ENCODE data around the gene ZNF213.
A peak's percentile ranks its signal among the peaks of the same experiment; 100 is the strongest.
"Not testable (repeated sequence)": the region's sequence is repeated elsewhere in the genome, so short reads cannot be mapped to it uniquely, and the experiment has no call there.

The ZNF213 gene

GRCh38 chr16:3170440-3171180 lies 35.8 kb downstream of the ZNF213 start:
- FAIRE-seq = no peak

GRCh38 chr16:3171181-3171854 lies 36.5 kb downstream of the ZNF213 start:
- DNase-seq (ENCODE audit: low spot score) = no peak
- FAIRE-seq = no peak

More at GRCh38 chr16:3170440-3171180, 35.8 kb downstream of the ZNF213 start:
- no peak for DNase-seq (ENCODE audit: low spot score)

DNA sequence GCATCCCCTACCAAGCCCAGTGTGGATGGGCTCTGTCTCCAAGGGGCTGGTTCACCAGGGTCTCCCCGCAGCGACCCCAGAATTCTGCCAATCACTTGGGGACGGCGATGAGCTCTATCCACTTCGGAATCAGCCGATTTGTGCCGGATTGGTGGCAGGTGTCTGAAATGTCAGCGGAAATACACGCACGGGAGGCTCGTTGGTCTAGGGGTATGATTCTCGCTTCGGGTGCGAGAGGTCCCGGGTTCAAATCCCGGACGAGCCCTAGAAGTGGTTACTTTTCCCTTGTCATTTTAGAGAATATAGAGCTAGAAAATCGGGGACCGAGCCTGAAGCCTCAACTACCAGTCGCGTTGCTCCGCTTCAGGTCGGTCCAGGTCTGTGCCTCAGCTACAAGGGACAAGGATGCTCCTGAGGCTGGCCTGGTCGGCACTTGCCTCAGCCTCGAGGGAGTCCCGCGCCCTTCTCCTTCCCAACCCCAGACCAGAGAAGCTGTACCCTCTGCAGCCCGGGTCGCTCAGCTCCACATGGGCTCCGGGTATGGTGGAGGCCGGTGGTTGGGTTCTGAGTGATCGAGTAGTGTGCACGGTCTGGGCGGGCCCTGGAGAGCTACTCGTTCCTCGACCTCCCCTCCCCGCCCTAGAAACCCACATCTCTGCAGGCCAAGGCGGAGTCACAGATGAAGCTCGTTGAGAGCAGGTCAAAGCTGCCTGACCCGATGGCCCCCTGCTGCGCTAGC lies 37.2 kb downstream of the ZNF213 start:
- DNase-seq (ENCODE audit: low spot score) (no peak), FAIRE-seq (no peak)

DNA sequence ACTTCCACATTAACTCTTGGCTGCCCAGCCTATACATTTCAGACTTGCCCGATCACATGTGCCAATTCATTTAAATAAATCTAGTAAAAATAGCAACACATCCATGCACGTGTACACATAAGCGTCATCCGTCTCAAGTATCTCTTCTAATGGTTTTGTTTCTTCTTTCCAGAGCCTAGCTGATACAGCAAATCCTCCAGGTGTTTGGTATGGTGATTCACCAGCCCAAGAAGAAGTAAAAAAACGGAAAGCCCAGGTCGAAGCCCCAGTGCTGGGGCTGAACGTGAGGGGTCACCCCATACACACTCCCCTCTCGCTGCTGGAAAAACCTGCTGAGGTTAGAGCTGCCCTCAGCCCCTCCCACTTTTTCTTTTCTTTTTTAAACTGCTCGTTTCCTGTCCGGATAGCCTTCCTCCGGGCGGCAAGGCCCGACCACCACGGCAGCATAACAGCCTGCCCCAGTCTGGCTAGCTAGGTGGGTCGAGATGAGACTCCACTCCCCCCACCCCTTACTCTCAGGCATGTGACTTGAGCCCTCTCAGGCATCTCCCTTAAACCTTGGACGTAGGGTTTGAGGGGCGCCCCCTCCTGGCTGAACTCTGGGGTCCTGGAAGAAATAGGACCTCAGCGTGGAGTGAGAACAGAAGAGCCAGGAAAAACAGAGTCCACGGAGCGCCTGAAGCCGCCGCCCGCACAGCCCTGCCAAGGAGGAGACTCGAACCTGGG lies 39.2 kb downstream of the ZNF213 start:
- FAIRE-seq = no peak

DNA sequence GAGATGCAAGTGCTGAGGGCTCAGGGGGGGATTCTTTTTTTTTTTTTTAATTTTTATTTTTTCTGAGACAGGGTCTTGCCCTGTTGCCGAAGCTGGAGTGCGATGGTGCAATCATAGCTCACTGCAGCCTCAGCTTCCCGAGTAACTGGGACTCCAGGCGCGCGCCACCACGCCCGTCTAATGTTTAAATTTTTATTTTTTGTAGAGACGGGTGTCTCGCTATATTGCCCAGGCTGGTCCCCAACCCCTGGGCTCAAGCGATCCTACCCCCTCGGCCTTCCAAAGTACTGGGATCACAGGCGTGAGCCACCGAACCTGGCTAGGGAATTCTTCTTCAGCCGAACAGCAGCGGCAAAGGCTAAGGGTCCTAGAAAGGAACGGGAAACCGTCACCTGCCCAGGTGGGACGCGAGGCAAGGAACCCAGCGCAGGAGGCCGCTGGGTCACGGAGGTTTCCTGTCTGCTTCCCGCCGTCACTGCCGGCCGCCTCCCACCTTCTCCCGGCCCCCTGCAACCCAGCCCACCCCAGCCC lies 39.9 kb downstream of the ZNF213 start:
- no peak for FAIRE-seq
- no peak for DNase-seq (ENCODE audit: low spot score)

More for the DNA sequence above, 39.2 kb downstream of the ZNF213 start:
- peak; percentile 75 for DNase-seq (ENCODE audit: low spot score)

DNA sequence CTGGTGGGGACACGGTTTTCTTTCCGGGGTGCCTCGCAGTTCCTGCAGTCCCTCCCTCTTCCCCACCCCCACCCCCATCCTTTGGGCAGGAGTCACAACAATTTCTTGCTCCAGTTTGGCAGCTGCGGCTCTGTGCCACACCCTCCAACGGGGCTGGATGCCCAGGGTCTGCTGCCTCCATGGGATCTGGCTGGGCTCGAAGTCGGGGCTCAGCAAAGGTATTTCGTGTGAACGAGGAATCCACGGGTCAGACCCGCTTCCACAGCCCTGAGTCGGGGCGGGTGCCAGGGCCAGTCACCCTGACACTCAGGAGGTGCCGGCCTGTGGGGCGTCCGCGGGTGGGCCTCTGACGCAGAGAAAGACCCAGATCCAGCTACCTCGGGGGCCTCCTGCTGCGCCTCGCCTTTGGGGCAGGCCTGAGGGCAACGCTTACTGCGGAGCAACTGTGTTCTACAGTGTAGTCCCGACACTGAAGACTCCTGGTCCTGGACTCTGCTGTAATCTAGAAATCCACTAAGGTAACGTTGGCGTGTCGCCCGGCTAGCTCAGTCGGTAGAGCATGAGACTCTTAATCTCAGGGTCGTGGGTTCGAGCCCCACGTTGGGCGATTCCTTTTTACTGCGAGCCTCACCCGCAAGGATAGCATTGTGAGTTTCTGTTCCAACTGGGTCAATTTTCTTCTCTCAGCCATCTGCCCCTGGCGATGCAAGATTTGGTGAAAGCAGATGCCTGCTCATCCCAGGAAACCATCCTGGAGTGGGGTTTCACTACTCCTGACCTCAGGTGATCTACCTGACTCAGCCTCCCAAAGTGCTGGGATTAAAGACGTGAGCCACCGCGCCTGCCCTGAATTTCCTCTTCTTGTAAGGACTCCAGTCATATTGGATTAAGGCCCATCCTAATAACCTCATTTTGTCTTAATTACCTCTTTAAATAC lies 40.6 kb downstream of the ZNF213 start:
- no peak for DNase-seq (ENCODE audit: low spot score)

GRCh38 chr16:3179651-3180050 lies 44.8 kb downstream of the ZNF213 start:
- FAIRE-seq (no peak), DNase-seq (ENCODE audit: low spot score) (no peak)

More for the DNA sequence above, 40.6 kb downstream of the ZNF213 start:
- no peak for FAIRE-seq

DNA sequence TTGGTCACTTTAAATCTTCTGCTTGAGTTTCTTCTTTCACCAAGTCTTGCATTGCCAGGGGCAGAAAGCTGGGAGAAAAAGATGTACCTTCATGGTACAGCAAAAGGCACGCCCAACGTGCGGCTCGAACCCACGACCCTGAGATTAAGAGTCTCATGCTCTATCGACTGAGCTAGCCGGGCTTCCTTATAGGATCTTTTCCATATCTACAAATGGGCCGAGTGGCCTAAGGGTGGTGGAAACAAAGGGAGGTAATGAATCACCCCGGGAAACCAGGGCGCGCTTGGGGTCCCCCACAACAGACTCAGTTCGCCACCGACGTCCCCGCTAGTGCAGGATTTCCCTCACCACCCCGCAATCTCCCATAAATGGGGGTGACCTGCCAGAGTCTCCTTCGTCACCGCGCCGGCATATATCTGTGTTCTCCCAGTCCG lies 45.6 kb downstream of the ZNF213 start:
- FAIRE-seq (no peak), DNase-seq (ENCODE audit: low spot score) (no peak)

DNA sequence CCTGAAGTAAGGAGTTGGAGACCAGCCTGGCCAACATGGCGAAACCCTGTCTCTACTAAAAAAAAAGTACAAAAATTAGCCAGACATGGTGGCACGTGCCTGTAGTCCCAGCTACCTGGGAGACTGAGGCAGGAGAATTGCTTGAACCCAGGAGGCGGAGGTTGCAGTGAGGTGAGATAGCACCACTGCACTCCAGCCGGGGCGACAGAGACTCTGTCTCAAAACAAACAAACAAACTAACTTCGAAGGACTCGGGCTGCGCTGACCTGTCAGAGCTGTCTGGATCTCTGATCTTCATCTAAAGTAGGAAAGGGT lies 47.4 kb downstream of the ZNF213 start:
- DNase-seq (ENCODE audit: low spot score); FAIRE-seq: not testable (repeated sequence)

- DNase-seq (ENCODE audit: low spot score) = peak; percentile 79
- FAIRE-seq = no peak
These were observed 48.0 kb downstream of the ZNF213 start for GRCh38 chr16:3182608-3183444.

DNA sequence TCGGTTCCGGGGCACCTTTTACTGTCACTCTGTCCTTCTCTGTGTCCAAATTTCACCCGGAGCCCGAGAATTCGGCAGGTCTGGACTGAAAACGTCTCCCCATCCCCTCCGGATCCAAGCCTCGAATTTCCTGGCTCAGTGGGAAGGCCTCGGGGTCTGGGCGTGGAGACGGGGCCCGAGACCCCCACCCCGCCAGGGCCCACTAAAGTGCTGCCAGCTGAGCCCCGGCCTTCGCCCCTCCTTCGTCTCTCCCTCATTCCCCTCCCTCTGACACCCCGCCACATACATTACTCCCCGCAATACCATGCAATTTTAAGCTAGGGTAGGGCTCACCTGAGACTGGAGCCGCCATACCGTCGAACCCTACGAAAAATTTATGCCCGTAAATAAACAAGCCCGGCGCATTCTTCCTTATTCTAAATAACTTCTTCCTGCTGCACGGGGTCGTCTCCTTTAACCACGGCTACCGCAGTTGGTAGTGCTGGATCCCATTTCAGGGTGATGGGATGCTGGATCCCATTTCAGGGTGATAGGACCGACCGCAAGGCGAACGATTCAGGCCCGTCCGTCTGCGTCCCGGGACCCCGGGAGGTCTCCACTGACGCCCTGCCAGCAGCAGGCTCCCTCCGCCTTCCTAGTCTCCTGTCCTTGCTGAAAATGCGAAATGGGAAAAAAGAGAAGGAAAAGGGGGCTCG lies 48.8 kb downstream of the ZNF213 start:
- DNase-seq (ENCODE audit: low spot score) (no peak), FAIRE-seq (no peak)

DNA sequence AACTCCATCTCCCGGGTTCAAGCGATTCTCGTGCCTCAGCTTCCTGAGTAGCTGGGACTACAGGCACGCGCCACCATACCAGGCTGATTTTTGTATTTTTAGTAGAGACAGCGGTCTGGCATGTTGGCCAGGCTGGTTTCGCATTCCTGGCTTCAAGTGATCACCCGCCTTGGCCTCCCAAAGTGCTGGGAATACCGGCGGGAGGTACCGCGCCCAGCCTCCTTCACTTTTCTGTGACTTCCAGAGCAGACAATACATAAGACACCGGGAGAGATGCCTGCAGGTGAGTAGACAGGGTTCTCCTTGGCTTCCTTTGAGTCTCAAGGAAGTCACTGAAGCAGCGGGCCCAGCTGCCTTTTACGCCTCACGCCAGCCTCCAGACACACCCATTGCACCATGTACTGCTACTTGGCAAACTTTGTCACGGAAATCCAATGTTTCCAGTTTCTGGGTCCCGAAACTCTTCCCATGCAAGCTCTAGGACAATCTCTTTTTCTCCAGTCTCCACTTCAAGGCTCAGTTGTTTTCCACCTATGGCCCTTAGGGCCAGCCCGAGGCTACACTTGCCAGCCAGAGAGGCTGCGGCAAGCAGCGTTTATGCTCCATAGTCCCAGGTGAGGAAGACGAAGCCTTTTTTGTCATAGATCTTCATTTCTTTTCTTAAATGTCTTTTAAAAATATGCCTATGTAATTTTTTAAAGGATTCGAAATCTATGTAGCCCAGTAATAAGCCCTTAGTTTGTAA lies 52.3 kb downstream of the ZNF213 start:
- no peak for FAIRE-seq
- no peak for DNase-seq (ENCODE audit: low spot score)

DNA sequence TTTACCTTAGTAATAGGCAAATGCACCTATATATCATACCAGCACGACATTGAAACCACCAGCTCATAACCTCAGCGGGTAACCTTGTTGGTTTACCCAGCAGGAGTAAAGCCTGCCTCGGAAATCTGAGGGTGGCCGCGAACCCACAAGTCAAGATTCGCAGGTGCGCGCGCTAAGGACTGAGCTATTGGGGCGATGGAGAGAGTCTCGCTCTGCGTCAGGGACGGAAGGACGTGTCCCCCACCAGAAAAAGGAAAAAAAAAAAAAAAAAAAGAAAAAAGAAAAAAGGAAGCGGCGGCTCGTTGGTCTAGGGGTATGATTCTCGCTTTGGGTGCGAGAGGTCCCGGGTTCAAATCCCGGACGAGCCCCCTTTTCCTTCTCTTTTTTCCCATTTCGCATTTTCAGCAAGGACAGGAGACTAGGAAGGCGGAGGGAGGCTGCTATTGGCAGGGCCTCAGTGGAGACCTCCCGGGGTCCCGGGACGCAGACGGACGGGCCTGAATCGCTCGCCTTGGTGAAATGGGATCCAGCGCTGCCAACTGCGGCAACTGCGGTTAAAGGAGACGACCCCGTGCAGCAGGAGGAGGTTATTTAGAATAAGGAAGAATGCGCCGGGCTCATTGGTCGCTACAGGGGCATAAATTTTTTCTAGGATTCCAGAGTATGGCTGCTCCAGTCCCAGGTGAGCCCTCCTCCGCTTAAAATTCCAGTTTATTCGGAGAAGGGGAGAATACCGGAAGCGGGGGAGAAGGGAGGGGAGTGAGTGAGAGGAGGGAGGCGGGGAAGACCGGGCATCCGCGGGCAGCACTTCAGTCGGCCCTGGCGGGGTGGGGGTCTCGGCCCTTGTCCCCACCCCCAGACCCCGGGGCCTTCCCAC lies 53.2 kb downstream of the ZNF213 start, which contains the start of gene OR1F1:
Gene OR1F1, plus strand, starts transcription at position 407 of the 877 bp plus-strand sequence.
- FAIRE-seq (no peak), DNase-seq (ENCODE audit: low spot score) (peak; percentile 67)

- FAIRE-seq = no peak
- no peak for DNase-seq (ENCODE audit: low spot score)
These were observed 53.8 kb downstream of the ZNF213 start for GRCh38 chr16:3188675-3188924.

GRCh38 chr16:3188925-3189825 lies 54.3 kb downstream of the ZNF213 start:
- DNase-seq (ENCODE audit: low spot score) (peak; percentile 70), FAIRE-seq (no peak)

DNA sequence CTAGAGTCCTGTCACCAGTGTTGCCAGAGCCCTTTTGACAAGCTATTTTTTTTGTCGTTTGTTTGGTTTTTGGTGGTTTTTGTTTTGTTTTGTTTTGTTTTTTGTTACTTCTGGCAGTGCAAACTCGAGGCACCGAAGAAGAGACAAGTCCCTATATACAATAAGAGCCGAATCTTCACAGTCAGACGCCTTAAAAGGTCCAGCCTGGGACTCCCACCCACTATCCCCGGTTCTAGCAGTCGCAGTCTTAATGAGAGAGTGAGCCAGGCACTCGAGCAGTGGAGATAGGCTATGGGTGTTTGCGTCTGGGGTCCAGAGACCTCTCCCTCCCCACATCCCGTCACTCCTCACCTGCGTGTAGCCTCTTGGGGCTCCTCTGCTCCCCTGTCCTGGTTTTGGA lies 55.0 kb downstream of the ZNF213 start:
- no peak for FAIRE-seq
- no peak for DNase-seq (ENCODE audit: low spot score)
